Osteocyte (in vitro differentiated cells): ENCODE results near the gene PTGDS. TPM values are rescaled to one million over a fixed set of nuclear protein-coding genes. Genes with fewer than 3 reads are reported as not detected.

Source experiments
- DNase-seq: peaks from one replicate; pipeline ENCODE4 v3.0.0; 2021; ENCODE audit warnings: mixed read lengths; ENCODE audit not compliant: unreplicated experiment; ENCODE audit errors: extremely low spot score
- H3K27ac Mint-ChIP-seq: one replicate; pipeline ENCODE4 v1.8.0; 2021; ENCODE audit warnings: mild to moderate bottlenecking, mixed read lengths; ENCODE audit not compliant: unreplicated experiment
- H3K27me3 Mint-ChIP-seq: one replicate; pipeline ENCODE4 v1.8.0; 2021; ENCODE audit warnings: mixed read lengths; ENCODE audit not compliant: unreplicated experiment
- H3K36me3 Mint-ChIP-seq: one replicate; pipeline ENCODE4 v1.8.0; 2021; ENCODE audit warnings: mixed read lengths; ENCODE audit not compliant: unreplicated experiment
- H3K4me1 Mint-ChIP-seq: one replicate; pipeline ENCODE4 v1.8.0; 2021; ENCODE audit warnings: mixed read lengths; ENCODE audit not compliant: unreplicated experiment
- H3K4me3 Mint-ChIP-seq: one replicate; pipeline ENCODE4 v1.8.0; 2021; ENCODE audit warnings: mild to moderate bottlenecking, moderate library complexity, mixed read lengths; ENCODE audit not compliant: unreplicated experiment
- H3K9me3 Mint-ChIP-seq: one replicate; pipeline ENCODE4 v1.8.0; 2021; ENCODE audit warnings: mixed read lengths; ENCODE audit not compliant: unreplicated experiment
- long read RNA-seq: library from polyadenylated mRNA; unstranded; transcript quantifications from one replicate; pipeline ENCODE4 v2.0.0, GENCODE V29; 2021
- total RNA-seq: library from RNA; stranded (reverse); gene quantifications from 2 replicates; pipeline ENCODE4 v1.2.1, GENCODE V29; 2021
- TF ChIP-seq, protein P1 (sequence below): fragments of 200-600 bp; sonication (generic); IDR thresholded peaks from 2 replicates; pipeline ENCODE4 v1.5.0; 2021; ENCODE audit warnings: antibody characterized with exemption, mild to moderate bottlenecking, moderate library complexity

Gene PTGDS
- total RNA-seq = 123 and 129 TPM in 2 replicates
- long read RNA-seq, partial matches to known transcripts = 0 of 4 reads
- long read RNA-seq, other reads (novel, unspliced or antisense) = 0 of 4 reads

- Mint-ChIP-seq H3K9me3 (no peaks in the 10 kb centered on the region), H3K27me3 (no peaks in the 10 kb centered on the region), H3K27ac (no peak within 1 kb of the TSS), H3K4me1 (peaks cover 4% of the 10 kb centered on the region), H3K4me3 (peak within 1 kb of the TSS; percentile 58), H3K36me3 (no peaks in the 10 kb centered on the region)
- TF ChIP-seq, protein P1, sequence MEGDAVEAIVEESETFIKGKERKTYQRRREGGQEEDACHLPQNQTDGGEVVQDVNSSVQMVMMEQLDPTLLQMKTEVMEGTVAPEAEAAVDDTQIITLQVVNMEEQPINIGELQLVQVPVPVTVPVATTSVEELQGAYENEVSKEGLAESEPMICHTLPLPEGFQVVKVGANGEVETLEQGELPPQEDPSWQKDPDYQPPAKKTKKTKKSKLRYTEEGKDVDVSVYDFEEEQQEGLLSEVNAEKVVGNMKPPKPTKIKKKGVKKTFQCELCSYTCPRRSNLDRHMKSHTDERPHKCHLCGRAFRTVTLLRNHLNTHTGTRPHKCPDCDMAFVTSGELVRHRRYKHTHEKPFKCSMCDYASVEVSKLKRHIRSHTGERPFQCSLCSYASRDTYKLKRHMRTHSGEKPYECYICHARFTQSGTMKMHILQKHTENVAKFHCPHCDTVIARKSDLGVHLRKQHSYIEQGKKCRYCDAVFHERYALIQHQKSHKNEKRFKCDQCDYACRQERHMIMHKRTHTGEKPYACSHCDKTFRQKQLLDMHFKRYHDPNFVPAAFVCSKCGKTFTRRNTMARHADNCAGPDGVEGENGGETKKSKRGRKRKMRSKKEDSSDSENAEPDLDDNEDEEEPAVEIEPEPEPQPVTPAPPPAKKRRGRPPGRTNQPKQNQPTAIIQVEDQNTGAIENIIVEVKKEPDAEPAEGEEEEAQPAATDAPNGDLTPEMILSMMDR = no peak
- no peak for DNase-seq
These were observed at the start of gene PTGDS for GRCh38 chr9:136977223-136977622. Gene PTGDS, plus strand, starts transcription at chr9:136977504. Its CDS starts 75 bp downstream, at chr9:136977579.

GRCh38 chr9:136928591-136928990 is 48.7 kb upstream of the PTGDS start:
- peaks cover 3% of the 10 kb centered on the region for H3K9me3 Mint-ChIP-seq
- no peaks in the 10 kb centered on the region for H3K4me1 Mint-ChIP-seq
- peaks cover 3% of the 10 kb centered on the region for H3K36me3 Mint-ChIP-seq
- H3K27me3 Mint-ChIP-seq = no peaks in the 10 kb centered on the region
- no peak overlapping the region for H3K4me3 Mint-ChIP-seq
- no peak for DNase-seq
- H3K27ac Mint-ChIP-seq = no peak overlapping the region
- TF ChIP-seq, protein P1 = no peak

- no peak overlapping the region for H3K27ac Mint-ChIP-seq
- no peak overlapping the region for H3K4me3 Mint-ChIP-seq
- H3K4me1 Mint-ChIP-seq = no peaks in the 10 kb centered on the region
- H3K27me3 Mint-ChIP-seq = no peaks in the 10 kb centered on the region
- H3K36me3 Mint-ChIP-seq = peaks cover 3% of the 10 kb centered on the region
- TF ChIP-seq, protein P1 = no peak
- peaks cover 3% of the 10 kb centered on the region for H3K9me3 Mint-ChIP-seq
- DNase-seq = no peak
These were observed 47.3 kb upstream of the PTGDS start for GRCh38 chr9:136930014-136930413.

DNA sequence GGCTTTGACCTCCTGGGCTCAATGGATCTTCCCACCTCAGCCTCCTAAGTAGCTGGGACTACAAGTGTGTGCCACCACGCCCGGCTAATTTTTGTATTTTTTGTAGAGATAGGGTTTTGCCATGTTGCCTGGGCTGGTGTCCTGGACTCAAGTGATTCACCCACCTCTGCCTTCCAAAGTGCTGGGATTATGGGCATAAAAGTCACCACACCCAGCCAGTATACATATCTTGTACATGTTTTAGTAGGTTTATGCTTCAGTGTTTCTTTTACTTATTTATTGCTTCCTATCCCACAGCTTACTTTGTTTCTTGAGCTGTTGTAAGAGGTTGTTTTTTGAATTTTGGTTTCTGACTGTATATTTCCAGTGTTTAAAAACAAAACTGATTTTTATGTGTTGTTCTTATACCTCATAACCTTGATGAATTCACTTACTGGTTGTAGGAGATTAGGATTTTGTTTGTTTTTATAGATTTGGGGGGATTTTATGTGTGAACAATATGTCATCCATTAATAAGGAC is 45.6 kb upstream of the PTGDS start:
- no peak for DNase-seq

DNA sequence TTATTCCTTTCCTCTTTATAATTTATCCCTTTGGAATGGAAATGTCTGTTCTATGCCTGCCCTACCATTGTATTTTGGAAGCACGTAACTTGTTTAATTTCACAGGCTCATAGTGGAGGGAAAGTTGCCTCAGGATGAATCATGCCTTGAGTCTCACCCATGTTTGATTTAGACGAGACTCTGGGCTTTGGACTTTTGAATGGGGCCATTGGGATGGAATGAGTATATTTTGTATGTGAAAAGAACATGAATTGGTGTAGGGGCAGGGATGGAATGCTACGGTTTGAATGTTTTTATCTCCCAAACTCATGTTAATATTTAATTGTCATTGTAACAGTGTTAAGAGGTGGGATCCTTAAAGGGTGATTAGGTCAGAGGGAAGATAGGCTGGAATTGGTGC is 43.0 kb upstream of the PTGDS start:
- TF ChIP-seq, protein P1 = no peak
- H3K4me3 Mint-ChIP-seq = no peak overlapping the region
- no peaks in the 10 kb centered on the region for H3K4me1 Mint-ChIP-seq
- no peaks in the 10 kb centered on the region for H3K27me3 Mint-ChIP-seq
- no peak for DNase-seq
- no peak overlapping the region for H3K27ac Mint-ChIP-seq
- H3K36me3 Mint-ChIP-seq = peaks cover 12% of the 10 kb centered on the region
- H3K9me3 Mint-ChIP-seq = peaks cover 3% of the 10 kb centered on the region

More for the DNA sequence above, 45.6 kb upstream of the PTGDS start:
- TF ChIP-seq, protein P1 = no peak
- Mint-ChIP-seq H3K4me1 (no peaks in the 10 kb centered on the region), H3K36me3 (peaks cover 3% of the 10 kb centered on the region), H3K4me3 (no peak overlapping the region), H3K9me3 (peaks cover 3% of the 10 kb centered on the region), H3K27ac (no peak overlapping the region), H3K27me3 (no peaks in the 10 kb centered on the region)
